HFF-Myc (cell line): ENCODE measurements around the gene SIRT5.
A peak's percentile ranks its signal among the peaks of the same experiment; 100 is the strongest.

Source experiments
- DNase-seq: peaks from one replicate; pipeline ENCODE4 v3.0.0-alpha.2; 2011; ENCODE audit warnings: low read depth; ENCODE audit errors: extremely low read depth
- H3K4me3 ChIP-seq: replicated peaks from 2 replicates; pipeline ENCODE4 v1.5.1; 2011; ENCODE audit warnings: low read depth, mild to moderate bottlenecking, control low read depth, low read length
- TF ChIP-seq, protein P1 (sequence below): IDR thresholded peaks from 2 replicates; pipeline ENCODE4 v1.5.1; 2012; ENCODE audit warnings: mild to moderate bottlenecking, low read depth, low read length, control low read depth; ENCODE audit errors: missing control alignments

The SIRT5 gene

DNA sequence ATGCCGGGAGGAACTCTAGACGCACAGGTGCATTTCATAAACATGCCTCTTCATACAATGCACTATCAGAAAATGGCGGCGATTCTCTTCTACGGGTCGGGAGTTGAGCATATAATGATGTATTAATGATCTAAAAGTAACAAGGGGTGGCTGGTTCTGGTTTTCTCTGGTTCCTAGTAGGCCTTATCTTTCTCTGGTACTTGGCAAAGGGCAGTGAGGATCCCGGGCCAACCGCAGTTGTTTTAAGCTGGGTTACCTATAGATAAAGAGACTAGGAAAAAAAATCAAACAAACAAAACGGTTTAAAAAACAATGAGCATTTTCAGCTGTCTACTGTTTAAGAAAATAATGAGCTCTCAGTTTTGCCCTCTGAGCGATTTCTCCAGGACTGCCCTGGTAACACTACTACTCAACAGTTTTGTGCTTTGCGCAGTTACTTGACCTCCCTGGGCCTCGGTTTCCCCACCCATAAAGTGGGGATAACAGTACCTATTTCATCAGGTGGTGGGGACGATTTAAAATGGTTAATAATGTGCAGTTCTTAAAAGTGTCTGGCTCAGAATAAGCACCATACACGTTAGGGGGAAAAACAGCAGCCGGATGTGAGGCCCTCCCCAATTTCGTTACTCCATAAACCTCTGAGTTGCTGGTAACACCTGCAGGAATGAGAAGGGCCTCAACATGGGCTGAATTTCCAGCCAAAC lies 1.3 kb upstream of the SIRT5 start:
- no peak for DNase-seq
- H3K4me3 ChIP-seq = peak overlapping the region; percentile 78
- TF ChIP-seq, protein P1, sequence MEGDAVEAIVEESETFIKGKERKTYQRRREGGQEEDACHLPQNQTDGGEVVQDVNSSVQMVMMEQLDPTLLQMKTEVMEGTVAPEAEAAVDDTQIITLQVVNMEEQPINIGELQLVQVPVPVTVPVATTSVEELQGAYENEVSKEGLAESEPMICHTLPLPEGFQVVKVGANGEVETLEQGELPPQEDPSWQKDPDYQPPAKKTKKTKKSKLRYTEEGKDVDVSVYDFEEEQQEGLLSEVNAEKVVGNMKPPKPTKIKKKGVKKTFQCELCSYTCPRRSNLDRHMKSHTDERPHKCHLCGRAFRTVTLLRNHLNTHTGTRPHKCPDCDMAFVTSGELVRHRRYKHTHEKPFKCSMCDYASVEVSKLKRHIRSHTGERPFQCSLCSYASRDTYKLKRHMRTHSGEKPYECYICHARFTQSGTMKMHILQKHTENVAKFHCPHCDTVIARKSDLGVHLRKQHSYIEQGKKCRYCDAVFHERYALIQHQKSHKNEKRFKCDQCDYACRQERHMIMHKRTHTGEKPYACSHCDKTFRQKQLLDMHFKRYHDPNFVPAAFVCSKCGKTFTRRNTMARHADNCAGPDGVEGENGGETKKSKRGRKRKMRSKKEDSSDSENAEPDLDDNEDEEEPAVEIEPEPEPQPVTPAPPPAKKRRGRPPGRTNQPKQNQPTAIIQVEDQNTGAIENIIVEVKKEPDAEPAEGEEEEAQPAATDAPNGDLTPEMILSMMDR = no peak

DNA sequence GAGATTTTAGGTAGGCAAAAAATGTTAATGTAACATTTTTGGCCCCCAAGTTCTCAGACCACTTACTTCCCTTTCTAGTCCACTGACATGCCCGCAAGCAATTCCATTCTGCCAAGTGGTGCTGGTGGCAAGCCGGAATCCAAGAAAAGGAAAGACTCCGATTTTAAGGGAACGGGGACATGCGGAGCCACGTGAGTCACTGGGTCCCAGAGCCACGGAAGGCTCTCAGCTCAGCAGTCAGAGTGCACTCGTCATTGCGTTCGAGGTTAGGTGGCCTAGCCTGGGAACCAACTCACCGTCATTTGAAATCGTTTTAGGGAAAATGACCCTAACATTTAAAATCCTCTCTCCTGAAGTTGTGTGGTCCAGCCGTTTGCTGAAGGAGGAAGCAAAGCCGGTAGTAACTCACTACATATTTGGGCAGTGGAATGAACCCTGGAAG lies 711 bp upstream of the SIRT5 start:
- H3K4me3 ChIP-seq = peak overlapping the region; percentile 78
- TF ChIP-seq, protein P1 = no peak
- DNase-seq = no peak

DNA sequence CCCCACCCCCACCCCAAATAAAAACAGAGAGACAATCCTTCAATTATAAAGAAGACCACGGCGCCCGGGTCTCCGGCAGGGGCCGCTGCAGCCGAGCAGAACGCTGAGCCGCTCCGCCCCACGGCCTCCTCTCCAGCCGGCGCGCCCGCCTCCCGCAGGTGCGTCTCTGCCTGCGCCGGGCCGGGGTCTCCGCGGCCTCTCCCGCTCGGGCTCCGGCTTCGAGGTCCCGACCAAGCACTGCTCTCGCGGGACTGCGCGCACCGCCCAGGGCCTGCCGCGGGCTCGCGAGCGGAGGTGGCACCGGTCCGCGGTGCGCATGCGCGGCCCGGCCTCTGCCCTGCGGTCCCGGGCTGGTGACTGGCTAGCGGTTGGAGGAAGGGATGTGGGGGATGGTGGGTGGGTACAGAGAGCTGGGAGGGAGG lies 241 bp upstream of the SIRT5 start:
- TF ChIP-seq, protein P1 = peak; percentile 31
- peak; percentile 75 for DNase-seq

DNA sequence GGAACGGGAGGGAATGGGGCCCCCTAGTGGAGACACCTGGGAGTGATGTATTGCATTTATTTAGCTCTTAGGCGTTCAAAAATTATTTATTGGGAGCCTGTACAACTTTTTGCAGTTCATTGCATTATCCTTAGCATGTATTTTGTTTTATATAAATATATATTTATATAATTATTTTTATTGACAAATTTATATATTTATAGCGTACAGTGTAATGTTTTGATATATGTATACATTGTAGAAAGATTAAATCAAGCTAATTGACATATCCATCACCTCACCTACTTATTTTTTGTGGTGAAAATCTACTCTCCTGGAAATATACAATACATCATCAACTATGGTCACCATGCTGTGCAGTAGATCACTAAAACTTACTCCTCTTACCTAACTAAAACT lies 975 bp downstream of the SIRT5 start:
- DNase-seq = no peak
- TF ChIP-seq, protein P1 = peak; percentile 66
- peak overlapping the region; percentile 78 for H3K4me3 ChIP-seq

More for the DNA sequence above, 241 bp upstream of the SIRT5 start:
- H3K4me3 ChIP-seq = peak overlapping the region; percentile 78

DNA sequence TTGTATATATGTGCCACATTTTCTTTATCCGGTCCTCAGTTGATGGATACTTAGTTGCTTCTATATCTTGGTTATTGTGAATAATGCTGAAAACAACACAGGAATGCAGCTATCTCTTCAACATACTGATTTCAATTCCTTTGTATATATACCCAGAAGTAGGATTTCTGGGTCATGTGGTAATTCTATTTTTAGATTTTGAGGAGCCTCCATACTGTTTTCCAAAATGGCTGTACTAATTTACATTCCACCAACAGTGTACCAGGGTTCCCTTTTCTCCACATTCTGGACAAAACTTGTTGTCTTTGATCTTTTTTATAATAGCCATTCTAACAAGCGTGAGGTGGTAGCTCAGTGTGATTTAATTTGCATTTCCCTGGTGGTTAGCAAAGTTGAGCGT lies 1.6 kb downstream of the SIRT5 start:
- no peak for DNase-seq
- TF ChIP-seq, protein P1 = no peak
- no peak overlapping the region for H3K4me3 ChIP-seq

DNA sequence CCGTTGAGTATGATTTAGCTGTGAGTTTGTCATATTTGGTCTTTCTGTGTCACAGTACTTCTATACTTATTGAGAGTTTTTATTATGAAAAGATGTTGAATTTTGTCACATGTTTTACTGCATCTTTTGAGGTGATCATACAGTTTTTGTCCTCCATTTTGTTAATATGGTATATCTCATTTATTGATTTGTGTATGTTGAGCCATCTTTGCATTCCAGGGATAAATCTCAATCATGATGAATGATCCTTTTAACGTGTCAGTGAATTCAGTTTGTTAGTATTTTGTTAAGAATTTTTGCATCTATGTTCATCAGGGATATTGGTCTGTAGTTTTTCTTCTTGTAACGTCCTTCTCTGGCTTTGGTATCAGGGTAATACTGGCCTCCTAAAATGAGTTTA lies 3.5 kb downstream of the SIRT5 start:
- no peak for DNase-seq
- H3K4me3 ChIP-seq = no peak overlapping the region
- TF ChIP-seq, protein P1 = no peak
